ENCODE results near the gene SEMA5B. TPM values are rescaled to one million over a fixed set of nuclear protein-coding genes. Genes with fewer than 3 reads are reported as not detected.

Gene SEMA5B
- total and polyA plus RNA-seq, 2 experiments from 2014 or later: 8.0 to 26.8 TPM

GRCh38 chr3:122975163-122975923 is 52.2 kb downstream of the SEMA5B start:
- Histone ChIP-seq H3K4me1 (ENCODE audit: insufficient read depth) (peaks cover 62% of the 10 kb centered on the region), H3K79me2 (replicated peaks; ENCODE audit: insufficient read depth) (no peaks in the 10 kb centered on the region; the same call in 1 of the 2 replicates), H3K4me3 (peak overlapping the region; percentile 35; the same call in 1 of the 2 replicates), H4K20me1 (replicated peaks; ENCODE audit: insufficient read depth) (no peaks in the 10 kb centered on the region), H2AFZ (no peak overlapping the region; the same call in 1 of the 2 replicates), H3F3A (replicated peaks; ENCODE audit: low read depth) (no peaks in the 10 kb centered on the region), H3K27ac (ENCODE audit: low read depth) (no peak overlapping the region), H3K27me3 (ENCODE audit: insufficient read depth) (no peaks in the 10 kb centered on the region), H3K36me3 (ENCODE audit: insufficient read depth) (no peaks in the 10 kb centered on the region), H3K9me2 (ENCODE audit: insufficient read depth) (no peaks in the 10 kb centered on the region), H3K4me2 (peak overlapping the region; percentile 73)
- H3K9me3 Mint-ChIP-seq: no peaks in the 10 kb centered on the region
- H3K27me3 Mint-ChIP-seq (ENCODE audit: insufficient read depth, low read depth, poor library complexity): peaks cover 10% of the 10 kb centered on the region
- DNase-seq (ENCODE audit: low spot score): no peak
- peak overlapping the region; percentile 47; the same call in 2 of the 3 replicates for H3K4me3 Mint-ChIP-seq
- peak; percentile 57 for ATAC-seq
- H3K36me3 Mint-ChIP-seq (ENCODE audit: low read depth): no peaks in the 10 kb centered on the region; the same call in 2 of the 3 replicates
- peaks cover 66% of the 10 kb centered on the region for H3K4me1 Mint-ChIP-seq
- TF ChIP-seq POLR2AphosphoS5 (IDR thresholded peaks at IDR 0.05; ENCODE audit: low read depth) (no peak), CTCF (conservative IDR thresholded peaks at IDR 0.05; ENCODE audit: low read depth in 2 of 2) (no peak), EZH2phosphoT487 (IDR thresholded peaks at IDR 0.05; ENCODE audit: unreplicated experiment) (no peak), REST (IDR thresholded peaks at IDR 0.05; ENCODE audit: unreplicated experiment) (no peak), JUNB (IDR thresholded peaks at IDR 0.05; ENCODE audit: unreplicated experiment) (no peak), NANOG (IDR thresholded peaks at IDR 0.05; ENCODE audit: borderline replicate concordance) (no peak), STAT1 (IDR thresholded peaks at IDR 0.05; ENCODE audit: unreplicated experiment) (no peak), ETS1 (IDR thresholded peaks at IDR 0.05) (no peak), ZNF114 (CRISPR knock-in tag; IDR thresholded peaks at IDR 0.05) (no peak), ZNF462 (CRISPR knock-in tag; IDR thresholded peaks at IDR 0.05) (no peak), CREB1 (CRISPR knock-in tag; IDR thresholded peaks at IDR 0.05; ENCODE audit: low read depth) (no peak), EZH2 (IDR thresholded peaks at IDR 0.05; ENCODE audit: low read depth, unreplicated experiment) (no peak), ZNF331 (CRISPR knock-in tag; IDR thresholded peaks at IDR 0.05; ENCODE audit: low read depth) (no peak)
- H3K27ac Mint-ChIP-seq: peak overlapping the region; percentile 58; the same call in 1 of the 2 replicates
